ENCODE data around the gene EIF4A3. TPM values are rescaled to one million over a fixed set of nuclear protein-coding genes. Genes with fewer than 3 reads are reported as not detected.

EIF4A3 gene
- total RNA-seq, 1 experiment from 2014 or later, result 160 TPM

- TF ChIP-seq, protein P1, sequence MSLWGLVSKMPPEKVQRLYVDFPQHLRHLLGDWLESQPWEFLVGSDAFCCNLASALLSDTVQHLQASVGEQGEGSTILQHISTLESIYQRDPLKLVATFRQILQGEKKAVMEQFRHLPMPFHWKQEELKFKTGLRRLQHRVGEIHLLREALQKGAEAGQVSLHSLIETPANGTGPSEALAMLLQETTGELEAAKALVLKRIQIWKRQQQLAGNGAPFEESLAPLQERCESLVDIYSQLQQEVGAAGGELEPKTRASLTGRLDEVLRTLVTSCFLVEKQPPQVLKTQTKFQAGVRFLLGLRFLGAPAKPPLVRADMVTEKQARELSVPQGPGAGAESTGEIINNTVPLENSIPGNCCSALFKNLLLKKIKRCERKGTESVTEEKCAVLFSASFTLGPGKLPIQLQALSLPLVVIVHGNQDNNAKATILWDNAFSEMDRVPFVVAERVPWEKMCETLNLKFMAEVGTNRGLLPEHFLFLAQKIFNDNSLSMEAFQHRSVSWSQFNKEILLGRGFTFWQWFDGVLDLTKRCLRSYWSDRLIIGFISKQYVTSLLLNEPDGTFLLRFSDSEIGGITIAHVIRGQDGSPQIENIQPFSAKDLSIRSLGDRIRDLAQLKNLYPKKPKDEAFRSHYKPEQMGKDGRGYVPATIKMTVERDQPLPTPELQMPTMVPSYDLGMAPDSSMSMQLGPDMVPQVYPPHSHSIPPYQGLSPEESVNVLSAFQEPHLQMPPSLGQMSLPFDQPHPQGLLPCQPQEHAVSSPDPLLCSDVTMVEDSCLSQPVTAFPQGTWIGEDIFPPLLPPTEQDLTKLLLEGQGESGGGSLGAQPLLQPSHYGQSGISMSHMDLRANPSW (CRISPR knock-in tag; conservative IDR thresholded peaks at IDR 0.05; ENCODE audit: low read depth), result no peak
- TF ChIP-seq NR1H2 (CRISPR knock-in tag; IDR thresholded peaks at IDR 0.05), result no peak
- TF ChIP-seq, protein P2, sequence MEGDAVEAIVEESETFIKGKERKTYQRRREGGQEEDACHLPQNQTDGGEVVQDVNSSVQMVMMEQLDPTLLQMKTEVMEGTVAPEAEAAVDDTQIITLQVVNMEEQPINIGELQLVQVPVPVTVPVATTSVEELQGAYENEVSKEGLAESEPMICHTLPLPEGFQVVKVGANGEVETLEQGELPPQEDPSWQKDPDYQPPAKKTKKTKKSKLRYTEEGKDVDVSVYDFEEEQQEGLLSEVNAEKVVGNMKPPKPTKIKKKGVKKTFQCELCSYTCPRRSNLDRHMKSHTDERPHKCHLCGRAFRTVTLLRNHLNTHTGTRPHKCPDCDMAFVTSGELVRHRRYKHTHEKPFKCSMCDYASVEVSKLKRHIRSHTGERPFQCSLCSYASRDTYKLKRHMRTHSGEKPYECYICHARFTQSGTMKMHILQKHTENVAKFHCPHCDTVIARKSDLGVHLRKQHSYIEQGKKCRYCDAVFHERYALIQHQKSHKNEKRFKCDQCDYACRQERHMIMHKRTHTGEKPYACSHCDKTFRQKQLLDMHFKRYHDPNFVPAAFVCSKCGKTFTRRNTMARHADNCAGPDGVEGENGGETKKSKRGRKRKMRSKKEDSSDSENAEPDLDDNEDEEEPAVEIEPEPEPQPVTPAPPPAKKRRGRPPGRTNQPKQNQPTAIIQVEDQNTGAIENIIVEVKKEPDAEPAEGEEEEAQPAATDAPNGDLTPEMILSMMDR (IDR thresholded peaks at IDR 0.05), result no peak
- no peak for TF ChIP-seq ARID4B (CRISPR knock-in tag; IDR thresholded peaks at IDR 0.05; ENCODE audit: borderline replicate concordance)
- TF ChIP-seq SMAD4 (CRISPR knock-in tag; IDR thresholded peaks at IDR 0.05), result no peak
- TF ChIP-seq, protein P3, sequence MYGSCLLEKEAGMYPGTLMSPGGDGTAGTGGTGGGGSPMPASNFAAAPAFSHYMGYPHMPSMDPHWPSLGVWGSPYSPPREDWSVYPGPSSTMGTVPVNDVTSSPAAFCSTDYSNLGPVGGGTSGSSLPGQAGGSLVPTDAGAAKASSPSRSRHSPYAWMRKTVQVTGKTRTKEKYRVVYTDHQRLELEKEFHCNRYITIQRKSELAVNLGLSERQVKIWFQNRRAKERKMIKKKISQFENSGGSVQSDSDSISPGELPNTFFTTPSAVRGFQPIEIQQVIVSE (CRISPR knock-in tag; IDR thresholded peaks at IDR 0.05; ENCODE audit: borderline replicate concordance), result no peak
- TF ChIP-seq, protein P4, sequence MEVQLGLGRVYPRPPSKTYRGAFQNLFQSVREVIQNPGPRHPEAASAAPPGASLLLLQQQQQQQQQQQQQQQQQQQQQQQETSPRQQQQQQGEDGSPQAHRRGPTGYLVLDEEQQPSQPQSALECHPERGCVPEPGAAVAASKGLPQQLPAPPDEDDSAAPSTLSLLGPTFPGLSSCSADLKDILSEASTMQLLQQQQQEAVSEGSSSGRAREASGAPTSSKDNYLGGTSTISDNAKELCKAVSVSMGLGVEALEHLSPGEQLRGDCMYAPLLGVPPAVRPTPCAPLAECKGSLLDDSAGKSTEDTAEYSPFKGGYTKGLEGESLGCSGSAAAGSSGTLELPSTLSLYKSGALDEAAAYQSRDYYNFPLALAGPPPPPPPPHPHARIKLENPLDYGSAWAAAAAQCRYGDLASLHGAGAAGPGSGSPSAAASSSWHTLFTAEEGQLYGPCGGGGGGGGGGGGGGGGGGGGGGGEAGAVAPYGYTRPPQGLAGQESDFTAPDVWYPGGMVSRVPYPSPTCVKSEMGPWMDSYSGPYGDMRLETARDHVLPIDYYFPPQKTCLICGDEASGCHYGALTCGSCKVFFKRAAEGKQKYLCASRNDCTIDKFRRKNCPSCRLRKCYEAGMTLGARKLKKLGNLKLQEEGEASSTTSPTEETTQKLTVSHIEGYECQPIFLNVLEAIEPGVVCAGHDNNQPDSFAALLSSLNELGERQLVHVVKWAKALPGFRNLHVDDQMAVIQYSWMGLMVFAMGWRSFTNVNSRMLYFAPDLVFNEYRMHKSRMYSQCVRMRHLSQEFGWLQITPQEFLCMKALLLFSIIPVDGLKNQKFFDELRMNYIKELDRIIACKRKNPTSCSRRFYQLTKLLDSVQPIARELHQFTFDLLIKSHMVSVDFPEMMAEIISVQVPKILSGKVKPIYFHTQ (CRISPR knock-in tag; IDR thresholded peaks at IDR 0.05), result no peak
- no peak for TF ChIP-seq ZNF512 (CRISPR knock-in tag; IDR thresholded peaks at IDR 0.05; ENCODE audit: borderline replicate concordance)
- no peak for TF ChIP-seq E2F1 (CRISPR knock-in tag; IDR thresholded peaks at IDR 0.05)
- TF ChIP-seq RORB (CRISPR knock-in tag; IDR thresholded peaks at IDR 0.05), result no peak
- no peak for TF ChIP-seq ETV6 (CRISPR knock-in tag; IDR thresholded peaks at IDR 0.05)
- TF ChIP-seq NFATC4 (CRISPR knock-in tag; IDR thresholded peaks at IDR 0.05), result no peak
- no peak for TF ChIP-seq ATF1 (CRISPR knock-in tag; IDR thresholded peaks at IDR 0.05)
Measured at GRCh38 chr17:80173126-80173525, 26.2 kb upstream of the EIF4A3 start (continued).
